Measurements from ENCODE around the gene DIP2C.
"Not testable (repeated sequence)": the region's sequence is repeated elsewhere in the genome, so short reads cannot be mapped to it uniquely, and the experiment has no call there.

DIP2C gene

DNA sequence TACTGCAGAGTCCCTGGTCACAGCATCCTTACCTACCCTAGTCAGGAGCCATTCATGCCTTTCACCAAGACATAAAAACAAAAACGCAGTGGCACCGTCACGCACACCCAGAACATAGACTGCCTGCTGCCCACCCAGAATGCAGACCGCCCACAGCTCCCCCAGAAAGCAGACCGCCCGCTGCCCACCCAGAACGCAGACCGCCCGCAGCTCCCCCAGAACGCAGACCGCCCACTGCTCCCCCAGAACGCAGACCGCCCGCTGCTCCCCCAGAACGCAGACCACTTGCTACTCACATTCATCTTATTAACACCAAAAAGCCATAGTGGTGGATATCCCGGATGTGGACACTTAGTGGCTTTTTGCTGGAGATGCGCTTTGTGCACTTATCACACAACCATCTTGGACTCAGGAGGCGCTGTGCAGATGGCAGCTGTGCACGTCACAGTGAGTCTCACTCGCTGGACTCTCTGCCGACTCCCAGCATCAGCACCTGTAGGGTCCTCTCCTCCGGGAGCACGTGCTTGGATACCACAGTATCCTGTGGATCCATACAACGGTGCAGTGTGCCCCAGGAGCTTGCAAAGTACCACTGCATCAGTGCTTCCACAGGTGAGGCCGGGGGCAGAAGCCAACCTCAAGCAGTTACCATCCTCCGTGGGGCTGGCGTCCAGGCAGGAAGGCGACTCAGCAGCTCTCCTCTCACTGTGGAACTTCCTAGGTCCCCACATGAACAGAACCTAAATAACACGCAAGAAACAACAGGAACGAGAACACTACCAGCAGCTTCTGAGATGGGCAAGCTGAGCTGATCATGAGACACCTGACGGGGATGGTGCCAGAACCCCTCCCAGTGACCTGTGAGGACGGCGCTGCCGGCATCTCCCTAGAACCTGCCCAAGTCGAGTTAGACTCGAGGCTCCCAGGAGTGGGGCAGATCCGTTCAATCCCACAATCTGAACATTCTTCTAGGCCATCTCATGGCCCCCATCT, 161.0 kb downstream of the DIP2C start:
- no peak for DNase-seq

DNA sequence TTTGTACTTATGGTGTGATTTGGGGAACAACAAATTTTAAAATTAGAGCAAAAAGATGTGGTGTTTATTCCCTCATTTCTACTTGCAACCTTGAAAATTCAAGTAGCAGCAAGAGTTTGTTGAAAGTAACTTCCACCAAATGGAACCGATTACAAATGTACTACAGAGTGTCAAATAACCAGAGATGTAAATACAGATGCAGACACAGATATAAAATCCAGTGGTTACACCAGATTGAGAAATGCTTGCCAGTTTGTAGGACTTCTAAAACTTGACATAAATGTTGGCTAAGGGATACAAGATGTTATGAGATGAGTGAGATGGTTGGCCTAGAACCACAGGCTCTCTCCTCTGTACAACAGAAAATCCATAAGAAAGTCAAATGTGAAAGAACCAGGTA, 162.1 kb downstream of the DIP2C start:
- DNase-seq: no peak

DNA sequence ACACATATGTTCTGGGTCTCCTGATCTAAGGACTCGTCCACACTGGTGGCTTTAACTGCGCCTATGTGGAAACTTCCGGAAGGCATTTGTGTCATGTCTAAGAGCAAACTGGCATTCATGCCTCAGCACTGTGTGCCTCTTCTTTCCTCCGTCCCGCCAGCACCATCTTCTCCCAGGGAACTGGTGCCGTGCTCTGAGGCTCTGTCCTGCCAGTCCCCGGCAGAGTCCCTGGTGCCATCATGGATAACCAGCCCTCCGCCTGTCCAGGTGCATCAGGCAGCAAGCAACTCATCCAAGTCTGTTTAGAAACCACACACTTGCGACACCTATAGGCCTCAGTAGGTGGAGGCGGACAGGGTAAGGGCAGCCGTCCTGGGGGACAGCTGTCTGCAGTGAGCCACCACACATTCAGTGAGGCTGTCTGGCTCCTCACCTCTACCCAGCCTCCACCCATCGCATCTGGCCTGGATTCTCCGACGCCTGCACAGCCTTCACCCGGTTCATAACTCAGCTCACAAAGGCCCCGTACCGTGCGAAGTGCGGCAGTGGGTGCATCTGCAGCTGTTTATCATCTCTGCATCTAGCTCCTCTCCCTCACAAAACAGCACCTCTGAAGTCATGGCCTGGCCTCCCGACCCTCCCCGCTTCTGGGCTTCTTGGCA, 162.7 kb downstream of the DIP2C start:
- DNase-seq: no peak

DNA sequence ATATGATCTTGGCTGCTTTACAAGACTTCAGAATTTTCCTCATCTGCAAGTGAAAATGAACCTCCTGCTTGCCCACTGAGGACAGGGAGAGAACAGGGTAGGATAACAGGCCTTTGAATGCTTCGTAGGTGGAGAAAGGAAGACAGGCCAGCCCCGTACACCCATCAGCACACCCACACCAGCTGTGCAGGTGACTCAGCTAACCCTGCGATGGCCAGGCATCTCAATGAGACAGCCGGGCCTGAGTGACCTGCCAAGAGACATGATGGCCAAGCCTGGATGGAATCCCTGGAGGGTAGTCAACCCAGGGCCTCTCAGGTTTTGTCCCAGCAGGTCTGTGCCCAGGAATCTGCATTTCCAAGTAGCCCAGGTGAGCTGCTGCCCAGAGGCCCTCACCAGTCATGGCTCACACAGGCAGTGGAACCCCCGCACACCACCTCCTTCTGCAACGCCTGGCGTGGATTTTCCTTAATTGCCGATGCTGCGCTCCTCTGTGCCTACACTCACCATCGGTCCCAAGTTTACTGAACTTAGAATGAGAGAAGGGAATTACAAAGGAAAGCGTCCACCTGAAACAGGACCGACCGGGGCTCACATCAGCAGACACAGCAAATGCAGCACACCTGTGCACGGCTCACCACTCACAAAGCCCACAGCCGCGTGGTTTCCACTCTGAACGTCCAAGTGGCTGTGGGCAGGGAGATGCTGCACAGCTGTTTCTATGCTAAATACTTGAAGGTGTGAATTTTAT, 163.7 kb downstream of the DIP2C start:
- DNase-seq: no peak

DNA sequence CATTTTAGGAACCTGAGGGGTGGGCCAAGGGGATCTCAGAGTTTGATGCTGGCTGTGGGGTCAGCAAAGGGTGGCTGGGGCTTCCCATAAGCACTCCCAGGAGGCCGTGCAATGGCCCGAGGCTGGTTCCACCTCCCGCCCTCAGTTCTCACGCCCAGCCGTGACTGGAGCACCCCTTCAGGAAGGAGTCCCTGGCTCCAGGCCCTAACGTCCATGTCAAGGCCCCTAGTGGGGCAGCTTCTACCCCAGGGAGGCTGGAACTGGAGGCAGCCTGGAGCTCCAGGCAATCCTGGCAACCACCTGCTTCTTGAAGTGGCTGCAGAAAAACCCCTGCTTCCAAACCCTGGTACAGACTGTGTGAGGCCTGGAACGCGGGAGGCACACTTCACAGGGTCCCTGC, 165.5 kb downstream of the DIP2C start:
- no peak for DNase-seq

DNA sequence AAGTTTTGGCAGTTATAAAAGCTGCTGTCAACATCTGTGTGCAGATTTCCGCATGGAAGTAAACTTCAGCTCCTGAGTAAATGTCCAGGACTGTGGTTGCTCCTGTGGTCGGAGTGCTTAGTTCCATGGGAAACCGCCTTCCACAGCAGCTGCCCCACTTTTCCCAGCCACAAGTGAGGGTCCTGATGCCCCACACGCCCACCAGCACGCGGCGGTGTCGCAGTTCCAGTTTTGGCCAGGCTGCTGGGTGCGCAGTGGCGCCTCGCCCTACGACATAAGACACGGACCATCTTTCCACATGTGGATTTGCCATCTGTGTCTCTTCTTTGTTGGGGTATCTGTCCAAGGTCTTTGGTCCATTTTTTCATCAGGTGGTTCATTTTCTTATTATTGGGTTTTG, 167.1 kb downstream of the DIP2C start:
- no peak for DNase-seq

DNA sequence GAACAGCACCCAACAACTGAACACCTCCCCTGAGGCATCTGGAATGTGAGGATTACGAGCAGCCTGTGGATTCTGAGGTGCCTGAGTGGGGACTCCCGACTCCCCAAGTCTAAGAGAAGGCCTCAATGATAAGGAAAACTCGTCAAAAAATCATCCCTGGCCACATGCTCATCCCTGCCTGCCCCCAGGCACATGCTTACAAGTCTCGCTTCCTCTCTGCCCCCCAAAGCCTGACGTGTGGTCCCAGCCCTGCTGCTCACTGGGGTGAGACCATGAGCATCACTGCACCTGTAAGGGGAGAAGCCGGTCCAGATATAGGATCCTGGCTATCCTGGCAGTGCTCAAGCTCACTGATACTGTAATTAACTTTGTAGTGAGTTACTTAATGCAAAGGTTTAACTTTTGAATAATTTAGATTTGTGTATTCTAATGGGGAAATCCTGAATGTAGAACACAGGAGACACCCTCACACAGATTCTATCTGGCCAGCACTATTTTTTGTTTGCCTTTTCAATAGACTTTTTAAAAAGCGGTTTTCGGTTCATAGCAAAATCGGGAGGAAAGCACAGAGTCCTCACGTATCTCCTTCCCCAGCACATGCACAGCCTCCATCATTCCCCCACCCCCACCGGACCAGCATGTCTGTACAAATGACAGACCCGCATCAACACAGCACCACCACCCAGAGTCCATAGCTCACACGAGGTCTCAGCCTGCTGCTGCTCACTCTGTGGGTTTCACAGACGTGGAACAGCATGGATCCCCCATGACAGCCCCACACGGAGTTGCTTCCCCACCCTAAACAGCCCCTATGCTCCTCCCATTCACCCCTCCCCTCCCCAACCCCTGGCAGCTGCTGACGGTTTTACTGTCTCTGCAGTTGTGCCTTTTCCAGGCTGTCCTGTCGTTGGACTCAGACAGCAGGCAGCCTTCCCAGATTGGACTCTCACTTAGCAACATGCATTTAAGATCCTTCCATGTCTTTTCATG, 167.9 kb downstream of the DIP2C start:
- DNase-seq: no peak

DNA sequence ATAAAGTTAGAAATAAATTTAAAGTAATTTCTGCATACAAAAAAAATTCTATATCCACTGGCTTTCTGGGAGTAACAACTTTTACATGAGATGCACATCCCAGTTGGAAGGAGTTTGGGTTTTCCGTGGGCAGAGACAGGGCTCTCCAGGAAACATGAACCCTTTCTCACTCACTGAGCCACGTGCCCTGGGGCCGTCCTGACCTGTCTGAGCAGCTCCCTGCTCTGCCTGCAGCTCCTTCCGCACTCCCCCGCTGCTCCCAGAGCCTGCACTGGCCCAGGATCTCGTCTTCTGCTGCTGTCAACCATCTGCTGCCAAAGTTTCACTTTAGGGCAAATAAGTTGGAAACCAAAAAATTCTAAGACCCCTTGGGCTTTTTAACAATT, 169.1 kb downstream of the DIP2C start:
- DNase-seq: no peak

DNA sequence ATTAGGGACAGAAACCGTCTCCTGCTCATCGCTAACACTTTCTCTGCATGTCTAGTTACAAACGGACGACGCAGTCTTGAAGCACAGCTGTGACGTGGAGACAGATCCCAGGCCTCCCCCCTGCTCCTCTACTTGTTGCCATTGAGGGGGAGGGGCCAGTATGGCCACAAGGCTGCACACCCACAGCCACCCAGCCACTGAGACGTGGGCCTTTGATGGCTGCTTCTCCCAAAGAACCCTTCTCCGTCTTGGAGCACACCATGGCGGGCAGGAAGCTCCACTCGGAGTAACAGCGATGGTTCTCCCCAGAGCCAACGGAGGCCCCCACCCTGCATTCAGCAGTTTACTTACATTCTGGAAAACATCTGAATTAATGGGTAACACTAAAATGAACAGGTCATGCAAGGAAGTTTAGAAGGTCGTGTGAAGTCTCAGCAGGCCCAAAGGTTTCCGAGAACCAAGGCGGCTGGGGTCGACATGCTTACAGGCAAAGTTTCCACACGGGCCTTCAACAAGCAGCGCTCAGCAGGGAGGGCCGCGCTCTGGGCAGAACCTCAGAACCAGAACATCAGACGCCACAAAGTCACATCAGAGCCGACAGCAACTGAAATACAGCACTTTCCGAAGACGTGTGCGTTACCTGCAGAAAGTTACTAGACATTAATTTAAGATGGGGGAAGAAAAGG, 169.6 kb downstream of the DIP2C start:
- no peak for DNase-seq

DNA sequence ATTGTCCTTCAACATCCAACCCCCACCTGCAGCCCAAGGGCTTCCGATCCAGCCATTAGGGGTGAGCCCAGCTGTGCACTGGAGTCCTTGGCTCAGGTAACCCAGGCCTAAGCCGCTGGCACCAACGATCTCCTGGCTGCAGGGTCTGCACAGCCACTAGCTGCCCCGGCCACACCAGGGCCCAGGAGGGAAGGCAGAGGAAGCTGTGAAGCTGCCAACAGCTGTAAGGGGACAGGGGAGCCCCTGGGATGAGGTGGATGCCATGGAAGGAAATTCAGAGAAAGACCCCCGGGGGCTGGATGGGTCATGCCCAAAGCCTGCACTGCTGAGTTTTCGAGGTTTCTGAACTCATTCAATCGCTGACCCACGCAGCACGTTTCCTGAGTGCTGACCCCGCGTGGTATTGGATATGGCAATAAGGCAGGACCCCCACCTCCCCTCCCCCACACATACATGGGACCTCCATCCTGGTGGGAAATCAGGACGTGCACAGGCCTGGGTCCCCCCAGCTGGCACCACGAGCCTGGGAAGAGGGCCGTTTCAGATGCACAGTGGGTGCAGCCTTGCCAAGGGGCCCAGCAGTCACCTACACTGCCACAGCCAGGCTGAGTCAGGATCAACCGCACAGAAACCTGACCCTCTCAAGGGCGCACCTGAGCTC, 170.3 kb downstream of the DIP2C start:
- no peak for DNase-seq

DNA sequence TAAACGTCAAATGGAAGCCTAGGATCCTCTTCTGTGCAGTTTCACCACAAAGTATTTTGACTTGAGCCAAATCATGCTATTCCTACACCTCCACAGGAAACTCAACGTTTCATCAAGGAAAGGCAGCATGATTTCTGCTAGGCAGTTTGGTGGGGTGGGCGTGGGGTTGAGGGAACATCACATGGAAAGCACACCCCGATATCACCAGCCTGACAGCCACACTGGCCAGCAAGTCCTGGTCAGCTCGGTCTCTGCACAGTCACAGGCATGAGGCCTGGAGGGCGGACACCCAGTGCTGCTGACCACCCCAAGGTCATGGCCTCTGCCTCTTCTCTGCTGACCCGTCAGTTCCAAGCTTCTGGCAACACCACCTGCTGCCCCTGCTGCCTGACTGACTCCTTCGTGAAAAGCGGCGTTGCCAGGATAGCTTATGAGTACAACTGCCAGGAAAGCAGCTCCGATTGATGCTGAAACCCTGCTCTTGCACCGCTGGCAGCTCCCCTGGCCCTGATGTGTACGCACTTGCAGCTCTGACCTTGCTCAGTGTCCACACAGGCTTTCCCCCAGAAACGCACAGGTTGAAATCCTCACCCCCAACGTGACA, 171.5 kb downstream of the DIP2C start:
- no peak for DNase-seq

DNA sequence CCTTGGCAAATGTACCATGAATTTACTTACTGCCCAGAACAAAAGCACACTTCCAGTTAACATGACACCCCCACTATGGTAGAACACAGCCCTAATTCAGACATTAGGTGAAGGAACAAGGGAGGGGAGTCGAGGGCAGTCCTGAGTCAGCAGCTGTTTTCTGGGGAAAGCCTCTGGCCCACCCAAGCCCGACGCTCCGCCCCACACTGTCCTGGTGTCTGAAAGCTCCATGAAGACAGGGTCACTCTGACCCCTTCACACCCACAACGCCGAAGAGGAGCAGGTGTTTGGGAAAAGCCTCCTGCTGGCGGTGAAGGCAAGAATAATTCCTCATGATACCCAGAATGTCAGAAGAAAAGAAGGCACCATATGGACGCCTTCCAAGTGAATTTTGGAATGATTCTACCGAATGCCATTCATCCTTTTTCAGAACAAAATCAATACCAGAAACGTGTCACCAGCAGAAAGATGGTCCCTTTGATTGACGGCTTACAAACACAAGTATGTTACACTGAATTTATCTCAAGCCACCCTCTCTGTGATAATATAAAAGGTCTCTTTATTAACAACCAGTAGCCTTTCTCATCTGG, 172.1 kb downstream of the DIP2C start:
- DNase-seq: no peak

DNA sequence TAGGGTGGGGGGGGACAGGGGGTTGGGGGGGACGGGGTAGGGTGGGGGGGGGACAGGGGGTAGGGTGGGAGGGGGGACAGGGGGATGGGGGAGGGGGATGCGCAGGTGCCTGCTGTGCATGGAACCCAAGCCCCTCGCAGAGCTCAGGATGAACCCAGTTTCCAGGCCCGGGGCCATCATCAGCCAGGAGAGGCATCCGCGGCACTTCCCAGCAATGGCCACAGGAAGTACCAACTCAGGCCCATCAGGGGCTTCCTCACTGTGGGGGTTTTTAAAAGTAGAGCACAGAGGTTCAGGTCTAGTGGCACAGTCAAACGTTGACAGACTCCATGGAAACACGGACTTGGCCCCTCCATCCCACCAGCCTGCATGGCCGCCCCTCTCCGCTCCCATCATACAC, 172.7 kb downstream of the DIP2C start:
- DNase-seq: no peak

DNA sequence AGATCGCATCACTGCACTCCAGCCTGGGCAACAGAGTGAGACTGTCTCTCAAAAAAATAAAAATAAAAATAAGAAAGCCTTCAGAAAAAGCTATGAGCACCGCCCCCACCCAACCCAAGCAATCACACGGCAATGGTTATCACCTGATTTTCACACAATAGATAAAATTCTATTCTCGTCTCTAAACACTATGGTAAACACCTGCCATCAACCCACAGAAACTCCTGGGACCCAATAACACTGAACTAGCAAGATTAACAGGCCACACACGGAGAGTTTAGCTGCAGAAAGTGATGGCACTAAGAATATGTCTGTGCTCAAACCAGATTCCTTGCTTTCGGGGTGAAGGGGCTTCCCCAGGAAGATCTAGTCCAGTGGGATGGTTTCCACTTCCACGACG, 173.8 kb downstream of the DIP2C start:
- DNase-seq: no peak

DNA sequence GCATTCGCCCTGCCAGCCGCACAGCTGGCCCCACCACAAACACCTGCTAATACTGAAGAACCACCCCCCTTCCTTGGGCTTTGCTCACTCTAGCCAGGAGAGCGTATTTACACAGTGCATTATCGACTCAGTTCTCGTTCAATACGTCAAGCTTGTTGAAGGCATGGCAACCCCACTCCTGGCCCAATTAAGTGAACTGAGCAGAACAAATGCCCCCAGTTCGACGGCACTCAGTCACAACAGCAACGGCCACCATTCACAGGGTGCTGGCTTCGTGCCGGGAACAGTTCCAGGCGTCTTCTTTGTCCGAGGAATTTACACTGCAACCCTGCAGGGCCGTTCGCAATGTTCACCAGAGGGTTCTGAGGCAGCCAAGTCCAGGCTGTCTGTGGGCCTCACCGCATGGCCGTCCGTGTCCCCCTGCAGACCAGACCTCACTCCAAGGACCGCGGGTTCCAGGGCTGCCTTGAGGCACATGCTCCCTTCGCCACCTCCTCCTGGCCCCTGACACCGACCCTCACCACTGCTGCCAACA, 175.3 kb downstream of the DIP2C start:
- no peak for DNase-seq

DNA sequence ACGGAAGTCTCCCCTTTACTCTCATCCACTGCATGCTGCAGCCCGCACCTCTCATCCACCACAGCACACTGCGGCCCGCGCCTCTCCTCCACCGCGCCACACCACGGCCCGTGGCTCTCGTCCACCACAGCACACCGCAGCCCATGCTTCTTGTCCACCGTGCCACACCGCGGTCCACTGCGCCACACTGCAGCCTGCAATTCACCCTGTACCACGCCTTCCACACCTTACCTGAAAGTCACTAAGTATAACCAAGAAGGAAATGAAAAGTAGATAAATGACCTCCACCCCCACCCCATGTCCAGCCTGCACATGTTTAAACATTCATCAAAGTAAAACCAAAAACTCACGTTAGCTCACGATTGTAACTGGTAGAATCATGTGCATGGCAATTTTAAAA, 176.1 kb downstream of the DIP2C start:
- DNase-seq: no peak

DNA sequence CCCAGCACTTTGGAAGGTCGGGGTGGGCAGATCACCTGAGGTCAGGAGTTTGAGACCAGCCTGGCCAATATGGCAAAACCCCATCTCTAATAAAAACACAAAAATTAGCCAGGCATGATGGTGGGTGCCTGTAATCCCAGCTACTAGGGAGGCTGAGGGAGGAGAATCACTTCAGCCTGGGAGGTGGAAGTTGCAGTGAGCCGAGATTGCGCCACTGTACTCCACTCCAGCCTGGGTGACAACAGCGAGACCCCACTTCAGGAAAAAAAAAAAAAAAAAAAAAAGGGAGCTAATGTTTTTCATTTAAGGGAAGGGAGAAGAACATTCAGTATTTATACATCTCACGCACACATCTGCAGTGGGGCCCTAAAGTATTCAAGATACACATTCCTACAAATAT, 176.8 kb downstream of the DIP2C start:
- not testable (repeated sequence) for DNase-seq

DNA sequence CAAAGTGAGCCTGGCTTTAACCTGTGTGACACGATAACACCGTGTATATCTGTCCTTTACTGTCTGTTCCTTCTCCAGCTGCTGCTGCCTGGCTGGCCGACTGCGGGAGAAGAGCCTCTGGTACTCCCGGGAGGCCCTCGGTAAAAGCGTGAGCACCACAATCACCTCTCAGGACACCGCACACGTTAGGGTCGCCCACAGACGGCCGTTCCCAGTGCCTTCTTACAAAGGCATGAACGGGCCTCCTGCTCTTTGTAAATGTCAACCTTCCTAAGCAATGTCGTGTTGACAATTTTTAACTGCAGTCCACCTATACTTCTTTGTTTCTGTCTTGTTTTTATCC, 177.6 kb downstream of the DIP2C start:
- no peak for DNase-seq

DNA sequence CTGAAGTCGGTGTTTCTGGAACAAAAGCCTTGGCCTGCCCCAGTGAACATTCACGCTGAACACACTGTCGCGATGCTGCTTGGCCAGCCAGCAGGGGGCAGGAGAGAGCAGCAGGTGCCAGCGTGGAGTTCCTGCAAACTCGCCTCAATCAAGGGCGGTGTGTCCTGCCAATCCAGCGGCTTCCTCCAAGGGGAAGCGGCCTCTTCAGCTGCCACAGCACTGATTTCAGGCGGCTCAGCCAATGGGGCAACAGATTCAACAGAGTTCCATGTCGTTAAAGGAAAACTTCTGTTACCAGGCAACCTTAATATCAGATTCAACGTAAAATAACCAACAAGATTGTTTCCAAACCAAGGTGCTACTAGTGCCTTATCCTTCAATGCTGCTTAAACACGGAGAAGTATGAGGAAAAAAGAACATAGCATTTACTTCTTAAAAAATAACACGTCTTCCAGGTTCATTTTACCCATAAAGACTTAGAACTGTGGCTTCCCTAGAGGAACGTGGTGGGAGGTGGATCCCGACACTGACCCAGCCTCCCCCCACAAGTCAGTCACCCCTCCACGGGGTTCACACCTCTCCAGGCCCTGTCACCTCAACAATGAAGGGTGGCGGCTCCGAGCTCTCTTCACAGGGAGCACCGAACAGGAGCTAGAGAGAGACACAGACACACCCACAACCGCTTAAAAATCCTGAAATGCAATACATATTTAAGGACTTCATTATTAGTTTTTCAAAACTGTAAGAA, 178.2 kb downstream of the DIP2C start:
- DNase-seq: peak; percentile 72
